HG03025 (cell line): ENCODE data around the gene ALDH18A1.
A peak's percentile ranks its signal among the peaks of the same experiment; 100 is the strongest.

Experiments used
- ATAC-seq: cut with Tn5 transposase; IDR thresholded peaks from one replicate; pipeline ENCODE4 v1.9.1; 2021; ENCODE audit warnings: mild to moderate bottlenecking, moderate library complexity; ENCODE audit not compliant: unreplicated experiment, low FRiP score

The ALDH18A1 gene

GRCh38 chr10:95597788-95598187, 58.7 kb downstream of the ALDH18A1 start:
- ATAC-seq, result no peak

GRCh38 chr10:95588025-95588424, 68.5 kb downstream of the ALDH18A1 start:
- no peak for ATAC-seq

- no peak for ATAC-seq
Measured at GRCh38 chr10:95579835-95580535, 76.5 kb downstream of the ALDH18A1 start.

GRCh38 chr10:95579292-95579691, 77.2 kb downstream of the ALDH18A1 start:
- no peak for ATAC-seq

- ATAC-seq, result no peak
Measured at GRCh38 chr10:95578619-95579018, 77.9 kb downstream of the ALDH18A1 start.

- ATAC-seq, result no peak
Measured at GRCh38 chr10:95574649-95575365, 81.7 kb downstream of the ALDH18A1 start.

GRCh38 chr10:95573964-95574604, 82.4 kb downstream of the ALDH18A1 start:
- no peak for ATAC-seq

- ATAC-seq, result no peak
Measured at GRCh38 chr10:95573527-95573926, 83.0 kb downstream of the ALDH18A1 start.

GRCh38 chr10:95572131-95572820, 84.2 kb downstream of the ALDH18A1 start:
- ATAC-seq, result no peak

GRCh38 chr10:95571390-95571789, 85.1 kb downstream of the ALDH18A1 start:
- ATAC-seq, result no peak

GRCh38 chr10:95569368-95569767, 87.1 kb downstream of the ALDH18A1 start:
- ATAC-seq, result no peak

GRCh38 chr10:95567903-95568630, 88.4 kb downstream of the ALDH18A1 start:
- ATAC-seq, result no peak

- no peak for ATAC-seq
Measured at GRCh38 chr10:95566136-95566535, 90.4 kb downstream of the ALDH18A1 start.

GRCh38 chr10:95565336-95565735, 91.2 kb downstream of the ALDH18A1 start:
- ATAC-seq, result no peak

- ATAC-seq, result no peak
Measured at GRCh38 chr10:95564291-95564690, 92.2 kb downstream of the ALDH18A1 start.

- no peak for ATAC-seq
Measured at GRCh38 chr10:95562341-95562965, 94.1 kb downstream of the ALDH18A1 start.

GRCh38 chr10:95561864-95562177, 94.7 kb downstream of the ALDH18A1 start:
- ATAC-seq, result no peak

- peak; percentile 99 for ATAC-seq
Measured at GRCh38 chr10:95561177-95561863, 95.2 kb downstream of the ALDH18A1 start, which contains the start of gene SORBS1. TSS of gene SORBS1 (minus strand) at chr10:95561371. CDS start at chr10:95441135, 120,236 bp downstream.
